ENCODE measurements around the gene NR6A1. TPM values are rescaled to one million over a fixed set of nuclear protein-coding genes. Genes with fewer than 3 reads are reported as not detected.

Gene NR6A1
- total and polyA plus RNA-seq, 2 experiments from 2014 or later, result 0.16 TPM; not detected in 1

- Histone ChIP-seq H2AFZ (no peak overlapping the region), H3K9me2 (ENCODE audit: insufficient read depth) (no peaks in the 10 kb centered on the region), H3K27me3 (replicated peaks; ENCODE audit: insufficient read depth) (no peaks in the 10 kb centered on the region), H3K79me2 (ENCODE audit: insufficient read depth) (no peaks in the 10 kb centered on the region), H3K9ac (no peak overlapping the region), H4K20me1 (ENCODE audit: insufficient read depth) (no peaks in the 10 kb centered on the region), H3K27ac (no peak overlapping the region), H3K4me3 (no peak overlapping the region), H3K9me3 (ENCODE audit: low read depth) (no peaks in the 10 kb centered on the region), H3K4me1 (ENCODE audit: insufficient read depth) (peaks cover 22% of the 10 kb centered on the region), H3F3A (ENCODE audit: insufficient read depth) (peaks cover 28% of the 10 kb centered on the region), H3K36me3 (ENCODE audit: low read depth) (no peaks in the 10 kb centered on the region), H3K4me2 (ENCODE audit: unreplicated experiment) (no peak overlapping the region)
- 93 to 95% methylated on average over 2 of the region's 2 CpGs for WGBS, 2 experiments (ENCODE audit: low coverage in 1 of 2, low lambda C conversion rate in 2 of 2, missing lambda C conversion rate in 2 of 2)
- TF ChIP-seq EZH2 (IDR thresholded peaks at IDR 0.05; ENCODE audit: insufficient read depth, poor library complexity, severe bottlenecking), result no peak
- TF ChIP-seq EZH2phosphoT487 (IDR thresholded peaks at IDR 0.05; ENCODE audit: insufficient read depth, low read depth), result no peak
- DNase-seq, result no peak
- in situ Hi-C loops (cut with MboI), result loop anchor here (25.0 kb wide), 1 partner anchor 311 kb away; the partner anchor contains the start of gene PSMB7
These were observed 47.8 kb downstream of the NR6A1 start for GRCh38 chr9:124723352-124723751.

DNA sequence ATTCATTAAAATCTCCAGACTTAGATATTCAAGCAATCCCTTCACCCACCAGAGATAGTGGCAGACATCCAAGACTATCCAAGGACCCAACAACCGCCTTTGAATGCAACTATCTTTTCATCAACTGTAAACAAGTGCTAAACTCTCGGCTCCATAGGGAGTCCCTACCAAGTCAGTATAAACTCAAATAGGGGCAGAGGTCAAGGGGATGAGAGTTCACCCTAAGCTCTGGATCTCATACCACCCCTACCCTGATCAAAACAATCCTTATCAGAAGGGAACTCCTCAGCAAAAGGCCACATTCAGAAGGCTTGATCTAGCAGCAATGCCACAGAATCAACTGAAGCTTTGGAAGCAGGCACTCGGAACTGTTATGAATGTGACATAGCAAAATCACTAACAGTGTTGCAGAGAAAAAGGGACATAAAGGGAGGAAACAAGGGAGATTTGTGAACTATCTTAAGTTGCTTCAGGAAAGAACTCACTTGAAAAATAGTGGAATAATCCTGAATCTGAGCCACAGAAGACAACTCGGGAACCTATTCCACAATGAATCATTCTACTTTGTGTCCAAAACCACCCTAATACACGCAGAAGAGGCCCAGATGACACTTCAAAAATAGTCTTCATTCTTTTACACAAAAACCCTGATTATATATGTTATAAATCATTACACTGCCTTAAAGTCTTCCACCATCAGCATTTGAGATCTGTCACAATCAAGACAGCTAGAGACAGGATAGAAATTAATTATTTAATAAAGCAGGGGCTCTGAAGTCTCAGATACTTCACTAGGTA lies 49.8 kb downstream of the NR6A1 start:
- H3K4me3 ChIP-seq, result no peak overlapping the region
- in situ Hi-C loops (cut with MboI), result loop anchor here (25.0 kb wide), 1 partner anchor 309 kb away; the partner anchor contains the start of gene PSMB7

GRCh38 chr9:124720429-124721108 lies 50.5 kb downstream of the NR6A1 start:
- Histone ChIP-seq H3K9me3 (ENCODE audit: low read depth) (no peaks in the 10 kb centered on the region), H3K9ac (no peak overlapping the region), H3K9me2 (ENCODE audit: insufficient read depth) (no peaks in the 10 kb centered on the region), H3K27me3 (replicated peaks; ENCODE audit: insufficient read depth) (no peaks in the 10 kb centered on the region), H2AFZ (no peak overlapping the region), H3K4me2 (ENCODE audit: unreplicated experiment) (peak overlapping the region; percentile 45), H3K36me3 (ENCODE audit: low read depth) (no peaks in the 10 kb centered on the region), H3K4me3 (no peak overlapping the region), H4K20me1 (ENCODE audit: insufficient read depth) (no peaks in the 10 kb centered on the region), H3K27ac (peak overlapping the region; percentile 67), H3K79me2 (ENCODE audit: insufficient read depth) (no peaks in the 10 kb centered on the region), H3F3A (ENCODE audit: insufficient read depth) (peaks cover 33% of the 10 kb centered on the region), H3K4me1 (ENCODE audit: insufficient read depth) (peaks cover 32% of the 10 kb centered on the region)
- 73% methylated on average over 3 of the region's 3 CpGs for whole genome bisulfite sequencing, 2 experiments (ENCODE audit: low coverage in 1 of 2, low lambda C conversion rate in 2 of 2, missing lambda C conversion rate in 2 of 2)
- in situ Hi-C loops (cut with MboI), result loop anchor here (25.0 kb wide), 1 partner anchor 308 kb away; the partner anchor contains the start of gene PSMB7
- DNase-seq, result no peak
- TF ChIP-seq EZH2phosphoT487 (IDR thresholded peaks at IDR 0.05; ENCODE audit: insufficient read depth, low read depth), result no peak
- TF ChIP-seq EZH2 (IDR thresholded peaks at IDR 0.05; ENCODE audit: insufficient read depth, poor library complexity, severe bottlenecking), result no peak

More for the DNA sequence above, 49.8 kb downstream of the NR6A1 start:
- Histone ChIP-seq H3K36me3 (ENCODE audit: low read depth) (no peaks in the 10 kb centered on the region), H3K9me2 (ENCODE audit: insufficient read depth) (no peaks in the 10 kb centered on the region), H3K27me3 (replicated peaks; ENCODE audit: insufficient read depth) (no peaks in the 10 kb centered on the region), H3K4me1 (ENCODE audit: insufficient read depth) (peaks cover 31% of the 10 kb centered on the region), H3K9me3 (ENCODE audit: low read depth) (no peaks in the 10 kb centered on the region), H3K79me2 (ENCODE audit: insufficient read depth) (no peaks in the 10 kb centered on the region), H3K9ac (peak overlapping the region; percentile 13; the same call in 1 of the 2 replicates), H3F3A (ENCODE audit: insufficient read depth) (peaks cover 32% of the 10 kb centered on the region), H4K20me1 (ENCODE audit: insufficient read depth) (no peaks in the 10 kb centered on the region), H3K4me2 (ENCODE audit: unreplicated experiment) (peak overlapping the region; percentile 45), H3K27ac (peak overlapping the region; percentile 67), H2AFZ (peak overlapping the region; percentile 49)
- peak; percentile 71 for DNase-seq
- TF ChIP-seq EZH2phosphoT487 (IDR thresholded peaks at IDR 0.05; ENCODE audit: insufficient read depth, low read depth) (no peak), EZH2 (IDR thresholded peaks at IDR 0.05; ENCODE audit: insufficient read depth, poor library complexity, severe bottlenecking) (no peak)
- 10 to 12% methylated on average over 5 of the region's 5 CpGs for WGBS, 2 experiments (ENCODE audit: low coverage in 1 of 2, low lambda C conversion rate in 2 of 2, missing lambda C conversion rate in 2 of 2)

GRCh38 chr9:124718928-124719327 lies 52.2 kb downstream of the NR6A1 start:
- in situ Hi-C loops (cut with MboI), result loop anchor here (25.0 kb wide), 1 partner anchor 307 kb away; the partner anchor contains the start of gene PSMB7
- Histone ChIP-seq H3K27ac (no peak overlapping the region), H3K9me3 (ENCODE audit: low read depth) (no peaks in the 10 kb centered on the region), H3K4me2 (ENCODE audit: unreplicated experiment) (no peak overlapping the region), H3K36me3 (ENCODE audit: low read depth) (no peaks in the 10 kb centered on the region), H3K9me2 (ENCODE audit: insufficient read depth) (no peaks in the 10 kb centered on the region), H3K4me1 (ENCODE audit: insufficient read depth) (peaks cover 32% of the 10 kb centered on the region), H3K4me3 (no peak overlapping the region), H2AFZ (no peak overlapping the region), H3K27me3 (replicated peaks; ENCODE audit: insufficient read depth) (no peaks in the 10 kb centered on the region), H3F3A (ENCODE audit: insufficient read depth) (peaks cover 33% of the 10 kb centered on the region), H4K20me1 (ENCODE audit: insufficient read depth) (no peaks in the 10 kb centered on the region), H3K9ac (no peak overlapping the region), H3K79me2 (ENCODE audit: insufficient read depth) (no peaks in the 10 kb centered on the region)
- no peak for DNase-seq
- WGBS, 2 experiments (ENCODE audit: low coverage in 1 of 2, low lambda C conversion rate in 2 of 2, missing lambda C conversion rate in 2 of 2), result 93 to 97% methylated on average over 6 of the region's 6 CpGs
- TF ChIP-seq EZH2phosphoT487 (IDR thresholded peaks at IDR 0.05; ENCODE audit: insufficient read depth, low read depth), result no peak
- TF ChIP-seq EZH2 (IDR thresholded peaks at IDR 0.05; ENCODE audit: insufficient read depth, poor library complexity, severe bottlenecking), result no peak
